ENCODE measurements around the gene STXBP1.
"Not testable (repeated sequence)": the region's sequence is repeated elsewhere in the genome, so short reads cannot be mapped to it uniquely, and the experiment has no call there.

Gene STXBP1

DNA sequence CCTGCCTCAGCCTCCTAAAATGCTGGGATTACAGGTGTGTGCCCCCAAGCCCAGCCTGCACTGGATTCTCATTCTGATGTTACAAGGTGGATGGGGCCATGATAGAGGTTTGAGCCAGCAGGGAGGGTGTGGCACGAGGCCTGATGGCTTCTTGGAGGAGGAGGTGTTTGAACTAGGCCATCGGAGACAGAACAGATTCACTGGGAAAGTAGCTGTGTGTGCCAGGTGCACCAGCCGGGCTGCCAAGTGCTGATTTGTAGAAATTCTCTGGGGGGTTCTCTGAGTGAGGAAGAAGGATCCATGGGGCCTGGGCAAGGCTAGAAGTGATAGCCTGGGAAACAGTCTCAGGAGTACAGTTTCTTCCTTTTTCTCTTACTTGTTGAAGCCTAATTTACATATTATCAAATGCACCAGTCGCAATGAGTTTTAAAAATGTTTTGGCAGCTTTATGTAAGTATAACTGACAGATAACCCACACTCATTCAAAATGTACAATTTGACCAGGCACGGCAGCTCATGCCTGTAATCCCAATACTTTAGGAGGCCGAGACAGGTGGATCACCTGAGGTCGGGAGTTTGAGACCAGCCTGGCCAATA, 31.1 kb upstream of the STXBP1 start:
- Histone ChIP-seq H3K27me3 (ENCODE audit: control insufficient read depth, insufficient read depth, low read length) (no peaks in the 10 kb centered on the region), H3K4me1 (ENCODE audit: control insufficient read depth, insufficient read depth, low read length) (peaks cover 35% of the 10 kb centered on the region), H3K9ac (ENCODE audit: low read length) (peak overlapping the region; percentile 5), H3K36me3 (ENCODE audit: control insufficient read depth, insufficient read depth, low read length) (no peaks in the 10 kb centered on the region), H3K4me3 (ENCODE audit: low read length) (no peak overlapping the region), H3K9me3 (ENCODE audit: control insufficient read depth, low read length) (no peaks in the 10 kb centered on the region)

DNA sequence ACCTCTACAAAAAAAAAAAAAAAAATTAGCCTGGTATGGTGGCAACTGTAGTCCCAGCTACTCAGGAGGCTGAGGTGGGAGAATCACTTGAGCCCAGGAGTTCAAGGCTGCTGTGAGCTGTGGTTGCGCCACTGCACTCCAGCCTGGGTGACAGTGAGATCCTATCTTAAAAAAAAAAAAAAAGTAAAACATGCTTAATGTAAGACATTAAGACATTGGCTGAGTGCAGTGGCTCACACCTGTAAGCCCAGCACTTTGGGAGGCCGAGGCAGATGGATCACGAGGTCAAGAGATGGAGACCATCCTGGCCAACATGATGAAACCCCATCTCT, 27.6 kb upstream of the STXBP1 start:
- H3K9ac ChIP-seq (ENCODE audit: low read length); H3K9me3 ChIP-seq (ENCODE audit: control insufficient read depth, low read length); H3K36me3 ChIP-seq (ENCODE audit: control insufficient read depth, insufficient read depth, low read length); H3K4me3 ChIP-seq (ENCODE audit: low read length); H3K27me3 ChIP-seq (ENCODE audit: control insufficient read depth, insufficient read depth, low read length): not testable (repeated sequence)
- H3K4me1 ChIP-seq (ENCODE audit: control insufficient read depth, insufficient read depth, low read length): peaks cover 12% of the 10 kb centered on the region

DNA sequence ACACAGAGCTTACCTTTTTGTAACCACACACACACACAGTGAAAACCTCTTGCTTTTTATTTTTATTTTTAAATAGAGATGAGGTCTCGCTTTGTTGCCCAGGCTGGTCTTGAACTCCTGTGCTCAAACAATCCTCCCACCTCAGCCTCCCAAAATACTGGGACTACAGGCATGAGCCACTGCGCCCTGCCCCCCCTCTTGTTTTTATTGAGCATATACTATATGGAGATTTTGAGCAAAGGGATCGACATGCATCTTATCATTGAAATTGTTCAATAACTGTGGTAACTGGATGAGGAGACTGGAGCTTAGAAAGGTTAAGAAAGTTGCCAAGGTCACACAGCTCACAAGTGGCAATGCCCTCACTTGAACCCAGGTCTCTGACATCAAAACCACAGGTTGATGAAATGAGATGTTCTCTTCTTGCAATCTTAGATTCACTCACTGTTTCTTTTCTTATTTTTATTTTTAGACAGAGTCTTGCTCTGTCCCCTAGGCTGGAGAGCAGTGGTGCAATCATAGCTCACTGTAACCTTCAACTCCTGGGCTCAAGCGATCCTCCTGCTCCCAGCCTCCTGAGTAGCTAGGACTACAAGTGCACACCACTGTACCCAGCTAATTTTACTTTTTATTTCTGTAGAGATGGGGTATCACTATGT, 26.8 kb upstream of the STXBP1 start:
- no peak overlapping the region for H3K4me3 ChIP-seq (ENCODE audit: low read length)
- peaks cover 6% of the 10 kb centered on the region for H3K4me1 ChIP-seq (ENCODE audit: control insufficient read depth, insufficient read depth, low read length)
- no peaks in the 10 kb centered on the region for H3K27me3 ChIP-seq (ENCODE audit: control insufficient read depth, insufficient read depth, low read length)
- no peaks in the 10 kb centered on the region for H3K9me3 ChIP-seq (ENCODE audit: control insufficient read depth, low read length)
- no peak overlapping the region for H3K9ac ChIP-seq (ENCODE audit: low read length)
- H3K36me3 ChIP-seq (ENCODE audit: control insufficient read depth, insufficient read depth, low read length): no peaks in the 10 kb centered on the region

DNA sequence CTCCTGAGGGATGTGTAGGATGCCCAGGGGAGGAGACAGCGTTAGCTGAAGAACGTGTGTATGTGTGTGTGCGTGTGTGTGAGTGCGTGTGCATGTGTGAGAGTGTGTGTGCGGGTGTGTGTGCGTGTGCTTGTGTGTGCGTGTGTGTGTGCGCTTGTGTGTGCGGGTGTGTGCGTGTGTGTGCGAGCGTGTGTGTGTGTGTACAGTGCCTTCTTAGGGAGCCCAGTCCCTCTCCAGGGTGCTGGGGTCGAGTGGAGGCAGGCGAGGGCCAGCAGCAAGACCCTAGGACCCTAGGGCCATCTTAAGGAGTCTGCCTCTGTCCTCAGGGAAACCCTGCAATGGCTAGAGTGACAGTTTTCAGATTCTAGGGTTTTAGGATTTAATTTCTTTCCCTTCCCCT, 26.0 kb upstream of the STXBP1 start:
- Histone ChIP-seq H3K27me3 (ENCODE audit: control insufficient read depth, insufficient read depth, low read length) (no peaks in the 10 kb centered on the region), H3K9ac (ENCODE audit: low read length) (no peak overlapping the region), H3K4me3 (ENCODE audit: low read length) (no peak overlapping the region), H3K36me3 (ENCODE audit: control insufficient read depth, insufficient read depth, low read length) (no peaks in the 10 kb centered on the region), H3K4me1 (ENCODE audit: control insufficient read depth, insufficient read depth, low read length) (no peaks in the 10 kb centered on the region), H3K9me3 (ENCODE audit: control insufficient read depth, low read length) (no peaks in the 10 kb centered on the region)

DNA sequence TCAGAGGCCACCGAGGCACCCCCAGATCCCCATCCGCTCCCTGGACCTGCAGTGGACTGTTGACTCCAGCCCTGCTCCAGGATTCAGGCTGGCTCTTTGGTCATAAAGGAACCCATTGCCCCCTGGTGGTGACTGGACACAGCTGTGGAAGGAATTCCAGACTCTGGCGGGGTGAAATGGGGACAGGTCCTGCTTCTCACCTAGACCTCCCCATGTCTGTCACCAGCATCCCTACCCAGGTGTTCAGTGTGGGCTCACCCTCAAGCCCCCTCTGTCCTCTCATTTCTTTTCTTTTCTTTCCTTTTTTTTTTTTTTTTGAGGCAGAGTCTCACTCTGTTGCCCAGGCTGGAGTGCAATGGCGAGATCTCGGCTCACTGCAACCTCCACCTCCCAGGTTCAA, 25.5 kb upstream of the STXBP1 start:
- no peaks in the 10 kb centered on the region for H3K9me3 ChIP-seq (ENCODE audit: control insufficient read depth, low read length)
- no peaks in the 10 kb centered on the region for H3K27me3 ChIP-seq (ENCODE audit: control insufficient read depth, insufficient read depth, low read length)
- no peaks in the 10 kb centered on the region for H3K36me3 ChIP-seq (ENCODE audit: control insufficient read depth, insufficient read depth, low read length)
- no peak overlapping the region for H3K9ac ChIP-seq (ENCODE audit: low read length)
- no peaks in the 10 kb centered on the region for H3K4me1 ChIP-seq (ENCODE audit: control insufficient read depth, insufficient read depth, low read length)
- no peak overlapping the region for H3K4me3 ChIP-seq (ENCODE audit: low read length)

DNA sequence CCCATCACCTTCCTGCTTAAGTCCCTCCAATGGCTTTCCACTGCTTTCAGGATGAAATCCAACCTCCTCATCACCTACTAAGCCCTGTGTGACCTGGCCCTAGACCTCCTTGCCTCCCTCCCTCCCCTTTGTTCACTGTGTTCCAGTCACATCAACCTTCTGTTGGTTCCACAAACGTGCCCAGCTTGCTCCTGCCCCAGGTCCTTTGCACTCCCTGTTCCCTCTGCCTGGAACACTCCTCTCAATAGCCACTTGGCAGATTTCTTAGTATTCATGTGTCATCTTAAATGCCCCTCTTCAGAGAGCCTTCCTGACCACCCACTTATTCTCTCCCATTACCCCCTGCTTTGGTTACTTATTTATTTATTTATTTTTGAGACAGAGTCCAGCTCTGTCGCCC, 24.1 kb upstream of the STXBP1 start:
- Histone ChIP-seq H3K9ac (ENCODE audit: low read length) (no peak overlapping the region), H3K27me3 (ENCODE audit: control insufficient read depth, insufficient read depth, low read length) (no peaks in the 10 kb centered on the region), H3K36me3 (ENCODE audit: control insufficient read depth, insufficient read depth, low read length) (no peaks in the 10 kb centered on the region), H3K9me3 (ENCODE audit: control insufficient read depth, low read length) (no peaks in the 10 kb centered on the region), H3K4me1 (ENCODE audit: control insufficient read depth, insufficient read depth, low read length) (no peaks in the 10 kb centered on the region), H3K4me3 (ENCODE audit: low read length) (no peak overlapping the region)

DNA sequence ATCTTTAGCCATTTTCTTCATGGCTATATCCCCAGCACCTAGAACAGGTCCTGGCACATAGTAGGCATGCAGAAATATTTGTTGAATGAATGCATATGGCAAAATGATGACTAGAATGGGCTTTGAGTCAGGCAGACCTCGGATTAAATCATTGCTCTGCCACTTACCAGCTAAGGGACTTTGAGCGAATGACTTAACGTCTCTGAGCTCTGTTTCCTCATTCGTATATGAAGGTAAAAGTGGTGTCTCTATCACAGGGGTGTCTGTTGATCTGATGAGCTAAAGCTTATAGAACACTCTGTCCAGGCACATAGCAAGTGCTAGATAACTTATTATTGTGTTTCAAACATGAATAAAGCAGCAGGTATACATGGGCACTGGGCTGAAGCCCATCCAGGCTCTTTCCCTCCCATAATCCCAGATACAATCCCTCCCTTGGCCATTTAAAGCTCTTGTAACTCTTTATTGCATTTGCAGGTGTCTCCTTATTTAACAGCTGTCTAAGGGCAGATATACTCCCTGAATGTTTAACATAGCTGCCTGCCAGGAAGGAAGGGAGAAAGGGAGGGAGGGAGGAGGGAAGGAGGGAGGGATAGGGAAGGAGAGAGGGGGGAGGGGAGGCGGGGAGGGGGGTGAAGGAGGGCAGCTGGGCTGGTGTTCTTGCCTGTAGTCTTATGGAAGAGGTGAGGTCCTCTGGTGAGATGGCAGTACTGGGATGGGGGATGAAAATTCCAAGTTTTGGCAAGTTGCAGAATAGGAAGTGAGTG, 23.2 kb upstream of the STXBP1 start:
- Histone ChIP-seq H3K4me1 (ENCODE audit: control insufficient read depth, insufficient read depth, low read length) (no peaks in the 10 kb centered on the region), H3K9ac (ENCODE audit: low read length) (no peak overlapping the region), H3K4me3 (ENCODE audit: low read length) (no peak overlapping the region), H3K36me3 (ENCODE audit: control insufficient read depth, insufficient read depth, low read length) (no peaks in the 10 kb centered on the region), H3K27me3 (ENCODE audit: control insufficient read depth, insufficient read depth, low read length) (no peaks in the 10 kb centered on the region), H3K9me3 (ENCODE audit: control insufficient read depth, low read length) (no peaks in the 10 kb centered on the region)

DNA sequence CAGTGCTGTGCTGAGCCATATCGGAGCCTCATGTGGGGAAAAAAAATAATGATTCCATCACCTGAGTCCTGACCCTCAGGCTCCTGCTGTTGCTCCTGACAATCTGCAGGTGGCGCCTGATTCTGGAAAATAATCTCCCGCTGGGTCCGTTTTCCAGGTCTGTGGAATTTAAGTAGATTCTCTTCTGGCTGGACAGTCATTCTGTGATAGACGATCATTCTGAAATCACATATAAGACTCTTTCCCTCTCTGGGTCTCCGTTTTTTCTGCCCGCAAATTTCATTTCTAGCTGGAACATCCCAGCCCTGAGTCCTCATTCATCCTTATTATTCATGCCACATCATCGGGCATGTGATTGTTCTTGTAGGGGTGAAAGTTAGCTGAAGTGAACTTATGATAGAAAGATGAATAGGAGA, 22.1 kb upstream of the STXBP1 start:
- no peaks in the 10 kb centered on the region for H3K9me3 ChIP-seq (ENCODE audit: control insufficient read depth, low read length)
- H3K27me3 ChIP-seq (ENCODE audit: control insufficient read depth, insufficient read depth, low read length): no peaks in the 10 kb centered on the region
- no peaks in the 10 kb centered on the region for H3K36me3 ChIP-seq (ENCODE audit: control insufficient read depth, insufficient read depth, low read length)
- H3K4me1 ChIP-seq (ENCODE audit: control insufficient read depth, insufficient read depth, low read length): no peaks in the 10 kb centered on the region
- H3K4me3 ChIP-seq (ENCODE audit: low read length): no peak overlapping the region
- H3K9ac ChIP-seq (ENCODE audit: low read length): no peak overlapping the region

DNA sequence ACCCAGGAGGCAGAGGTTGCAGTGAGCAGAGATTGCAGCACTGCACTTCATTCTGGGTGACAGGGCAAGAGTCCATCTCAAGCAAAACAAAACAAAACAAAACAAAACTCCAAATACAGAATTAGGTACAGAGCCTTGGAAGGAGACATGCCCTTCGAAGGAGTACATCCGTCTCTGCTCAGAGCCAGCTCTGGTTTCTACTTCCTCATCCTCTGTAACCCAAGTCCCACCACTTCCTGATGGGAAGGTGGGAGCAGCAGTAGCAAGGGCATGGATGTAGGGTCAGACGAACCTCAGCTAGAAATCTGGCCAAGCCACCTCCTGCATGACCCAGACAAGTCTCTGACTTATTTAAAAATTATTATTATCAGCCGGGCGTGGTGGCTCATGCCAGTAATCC, 16.5 kb upstream of the STXBP1 start:
- H3K36me3 ChIP-seq (ENCODE audit: control insufficient read depth, insufficient read depth, low read length): no peaks in the 10 kb centered on the region
- no peak overlapping the region for H3K4me3 ChIP-seq (ENCODE audit: low read length)
- no peak overlapping the region for H3K9ac ChIP-seq (ENCODE audit: low read length)
- no peaks in the 10 kb centered on the region for H3K4me1 ChIP-seq (ENCODE audit: control insufficient read depth, insufficient read depth, low read length)
- no peaks in the 10 kb centered on the region for H3K27me3 ChIP-seq (ENCODE audit: control insufficient read depth, insufficient read depth, low read length)
- no peaks in the 10 kb centered on the region for H3K9me3 ChIP-seq (ENCODE audit: control insufficient read depth, low read length)

DNA sequence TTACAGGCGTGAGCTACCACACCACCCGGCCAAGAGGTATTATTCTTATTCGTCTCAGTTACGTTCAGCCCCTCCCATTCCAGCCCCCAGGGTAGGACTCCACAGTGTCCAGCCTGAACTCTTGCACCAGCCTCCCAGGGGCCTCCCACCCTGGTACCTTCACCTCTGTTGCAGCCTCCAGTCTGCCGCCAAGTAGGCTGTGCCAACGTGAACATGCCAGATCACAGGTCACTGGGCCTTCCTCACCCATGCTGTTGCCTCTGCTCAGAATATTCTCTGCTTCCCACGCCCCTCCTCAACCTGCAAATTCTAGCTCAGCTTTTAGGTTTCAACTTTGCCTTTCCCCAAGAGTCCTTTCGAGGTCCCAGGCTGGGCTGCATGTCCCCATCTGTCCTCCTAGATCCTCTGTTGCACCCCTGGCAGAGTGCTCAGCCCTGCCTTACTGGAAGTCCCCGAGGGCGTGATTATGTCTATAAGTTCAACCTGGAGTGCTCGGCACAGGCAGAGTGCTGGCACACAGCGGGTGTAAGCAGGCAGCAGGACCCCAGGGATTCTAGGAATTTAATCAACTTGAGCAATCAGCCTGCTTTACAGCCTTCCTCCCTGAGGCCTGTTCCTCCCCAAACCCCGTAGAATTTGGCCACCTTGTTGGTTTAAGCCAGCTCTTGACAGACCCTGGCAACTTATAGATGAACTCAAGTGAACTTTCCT, 13.1 kb upstream of the STXBP1 start:
- Histone ChIP-seq H3K36me3 (ENCODE audit: control insufficient read depth, insufficient read depth, low read length) (no peaks in the 10 kb centered on the region), H3K4me3 (ENCODE audit: low read length) (no peak overlapping the region), H3K4me1 (ENCODE audit: control insufficient read depth, insufficient read depth, low read length) (no peaks in the 10 kb centered on the region), H3K27me3 (ENCODE audit: control insufficient read depth, insufficient read depth, low read length) (peaks cover 4% of the 10 kb centered on the region), H3K9ac (ENCODE audit: low read length) (no peak overlapping the region), H3K9me3 (ENCODE audit: control insufficient read depth, low read length) (no peaks in the 10 kb centered on the region)

DNA sequence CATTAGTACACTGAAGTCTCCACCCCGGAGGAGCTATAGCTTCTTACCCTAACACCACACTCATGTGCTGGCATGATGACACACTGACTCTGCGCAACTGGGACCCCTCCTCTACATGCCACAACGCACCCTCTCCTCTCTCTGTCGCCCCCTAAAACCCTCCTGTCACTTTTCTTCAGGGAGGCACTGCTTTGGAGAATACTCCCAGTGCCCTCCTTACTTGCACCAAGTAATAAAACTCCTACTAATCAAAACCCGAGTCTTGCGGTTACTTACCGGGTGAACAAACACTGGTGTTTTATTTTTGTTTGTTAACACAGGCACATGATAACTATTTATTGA, 12.6 kb upstream of the STXBP1 start:
- Histone ChIP-seq H3K4me1 (ENCODE audit: control insufficient read depth, insufficient read depth, low read length) (no peaks in the 10 kb centered on the region), H3K36me3 (ENCODE audit: control insufficient read depth, insufficient read depth, low read length) (no peaks in the 10 kb centered on the region), H3K4me3 (ENCODE audit: low read length) (no peak overlapping the region), H3K9ac (ENCODE audit: low read length) (no peak overlapping the region), H3K9me3 (ENCODE audit: control insufficient read depth, low read length) (no peaks in the 10 kb centered on the region), H3K27me3 (ENCODE audit: control insufficient read depth, insufficient read depth, low read length) (peaks cover 4% of the 10 kb centered on the region)

DNA sequence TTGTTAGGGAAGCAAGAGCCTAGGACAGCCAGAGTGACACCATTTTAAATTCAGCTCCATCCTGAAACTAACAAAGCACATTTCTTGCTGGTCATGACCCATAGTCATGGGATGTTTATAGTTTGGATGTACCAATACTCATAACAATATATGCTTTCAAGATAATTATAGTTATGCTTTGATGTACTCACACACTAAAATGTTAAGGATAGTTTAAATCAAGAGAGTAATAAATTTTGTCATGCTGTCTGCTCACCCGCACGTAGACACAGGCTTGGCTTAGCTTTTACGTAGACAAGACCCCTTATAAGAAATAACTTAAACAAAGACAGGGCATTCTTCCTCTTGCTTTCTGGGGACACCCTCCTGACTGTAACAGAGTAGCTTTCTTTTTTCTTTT, 8.9 kb upstream of the STXBP1 start:
- H3K36me3 ChIP-seq (ENCODE audit: control insufficient read depth, insufficient read depth, low read length): no peaks in the 10 kb centered on the region
- no peaks in the 10 kb centered on the region for H3K9me3 ChIP-seq (ENCODE audit: control insufficient read depth, low read length)
- peaks cover 6% of the 10 kb centered on the region for H3K4me1 ChIP-seq (ENCODE audit: control insufficient read depth, insufficient read depth, low read length)
- H3K27me3 ChIP-seq (ENCODE audit: control insufficient read depth, insufficient read depth, low read length): peaks cover 4% of the 10 kb centered on the region
- H3K4me3 ChIP-seq (ENCODE audit: low read length): no peak overlapping the region
- no peak overlapping the region for H3K9ac ChIP-seq (ENCODE audit: low read length)

Data from mucosa of stomach (tissue), 1 donor.